GM18498 (cell line): ENCODE measurements around the gene DUOX2.
"Not testable (repeated sequence)": the region's sequence is repeated elsewhere in the genome, so short reads cannot be mapped to it uniquely, and the experiment has no call there.

ENCODE experiments used
- ATAC-seq: cut with Tn5 transposase; IDR thresholded peaks from one replicate; pipeline ENCODE4 v1.9.1; 2021; ENCODE audit warnings: mild to moderate bottlenecking, moderate library complexity; ENCODE audit not compliant: unreplicated experiment

The DUOX2 gene

DNA sequence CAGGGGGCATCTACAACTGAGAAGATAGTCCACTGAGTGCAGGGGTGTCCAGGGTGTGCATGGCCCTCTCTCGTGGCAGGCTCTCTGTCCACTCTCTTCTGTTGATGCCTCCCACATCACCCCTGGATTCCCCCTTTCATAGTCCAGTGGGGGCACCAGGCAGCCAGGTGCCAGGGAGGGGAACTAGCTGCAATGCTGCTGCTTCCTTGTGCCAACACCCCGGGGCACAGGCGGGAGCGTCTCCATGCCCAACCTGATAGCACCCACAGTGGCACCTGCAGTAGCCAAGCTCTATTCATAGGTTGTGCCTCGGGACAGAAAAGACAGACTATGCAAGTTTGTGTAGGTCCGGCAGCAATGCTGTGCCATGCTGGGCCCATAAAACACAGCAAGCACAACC lies 11.7 kb downstream of the DUOX2 start:
- no peak for ATAC-seq

DNA sequence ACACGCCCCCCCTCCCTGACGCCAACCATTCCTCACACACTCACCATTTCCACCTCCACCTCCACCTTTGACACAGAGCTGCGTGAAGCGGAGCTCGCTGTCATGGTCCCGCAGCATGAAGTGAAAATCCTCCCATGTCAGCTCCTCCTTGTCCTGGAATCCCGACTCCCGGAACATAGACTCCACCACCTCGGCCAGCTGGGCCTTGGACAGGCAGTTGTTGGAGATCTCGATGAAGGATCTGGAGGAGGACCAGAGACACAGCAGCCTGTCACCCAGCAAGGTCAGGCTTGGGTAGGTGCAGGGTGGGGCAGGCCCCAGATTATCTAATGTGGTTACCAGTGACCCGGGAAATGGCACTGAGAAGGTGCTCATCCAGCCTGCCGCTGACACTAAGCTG lies 12.2 kb downstream of the DUOX2 start:
- no peak for ATAC-seq

DNA sequence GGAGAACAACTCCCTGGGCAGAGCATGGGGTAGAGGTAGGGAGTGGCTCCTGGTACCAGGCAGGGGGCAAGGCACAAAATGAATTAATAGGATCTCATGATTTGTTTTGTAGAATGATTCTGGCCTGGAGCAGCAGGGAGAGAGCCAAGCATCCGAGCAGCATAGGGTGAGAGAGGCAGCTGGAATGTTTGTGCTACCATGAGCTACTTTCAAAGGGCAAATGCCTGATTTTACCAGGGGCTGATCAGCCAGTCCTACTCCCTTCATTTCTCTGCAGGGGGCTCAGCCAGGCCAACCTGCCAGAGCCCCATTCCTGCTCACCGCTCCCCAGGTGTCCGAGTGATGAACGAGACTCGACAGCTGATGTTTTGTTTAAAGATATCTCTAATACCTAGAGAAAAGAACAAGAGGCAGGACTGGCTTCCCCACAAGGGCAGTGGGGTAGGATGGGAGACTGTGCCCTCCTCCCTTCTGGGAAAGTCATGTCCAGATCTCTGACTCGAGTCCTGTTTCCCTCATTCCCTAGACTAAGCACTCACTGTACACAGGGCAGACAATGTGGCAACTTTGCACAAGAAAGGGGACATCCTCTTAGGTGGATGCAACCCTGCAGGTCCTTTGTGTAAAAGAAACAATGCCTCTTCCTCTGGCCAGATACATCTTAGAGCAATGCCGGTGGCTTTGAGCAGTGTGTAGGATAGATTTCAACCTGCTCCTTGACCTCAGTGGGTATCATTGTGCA lies 12.9 kb downstream of the DUOX2 start:
- ATAC-seq, result no peak

DNA sequence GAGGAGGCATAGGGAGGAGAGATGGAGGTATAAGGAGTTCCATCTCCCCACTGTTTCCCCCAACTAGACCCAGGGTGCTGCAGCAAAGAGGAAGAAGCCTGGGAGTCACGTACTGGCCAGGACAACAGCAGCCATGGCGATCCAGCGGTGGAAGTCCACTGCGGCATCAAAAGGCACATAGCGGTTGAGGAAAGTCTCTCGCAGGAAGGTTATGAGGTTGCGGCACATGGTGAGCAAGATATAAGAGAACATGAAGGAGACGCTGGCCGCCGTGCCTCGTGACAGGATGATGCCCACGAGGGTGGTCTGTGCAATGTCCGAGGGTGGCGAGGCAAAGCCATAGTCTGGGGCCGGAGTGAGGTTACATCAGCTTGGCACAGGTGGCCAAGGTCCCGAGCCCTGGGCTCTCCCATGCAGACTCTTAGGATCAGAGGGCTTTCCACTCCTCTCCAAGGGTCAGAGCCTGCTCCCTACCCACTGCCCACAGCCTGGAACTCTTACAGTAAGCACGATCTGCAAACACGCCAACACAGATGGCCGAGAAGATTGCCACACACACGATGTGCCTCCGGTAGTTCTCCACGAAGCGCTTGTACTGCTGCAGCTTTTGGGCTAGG lies 14.3 kb downstream of the DUOX2 start:
- no peak for ATAC-seq

DNA sequence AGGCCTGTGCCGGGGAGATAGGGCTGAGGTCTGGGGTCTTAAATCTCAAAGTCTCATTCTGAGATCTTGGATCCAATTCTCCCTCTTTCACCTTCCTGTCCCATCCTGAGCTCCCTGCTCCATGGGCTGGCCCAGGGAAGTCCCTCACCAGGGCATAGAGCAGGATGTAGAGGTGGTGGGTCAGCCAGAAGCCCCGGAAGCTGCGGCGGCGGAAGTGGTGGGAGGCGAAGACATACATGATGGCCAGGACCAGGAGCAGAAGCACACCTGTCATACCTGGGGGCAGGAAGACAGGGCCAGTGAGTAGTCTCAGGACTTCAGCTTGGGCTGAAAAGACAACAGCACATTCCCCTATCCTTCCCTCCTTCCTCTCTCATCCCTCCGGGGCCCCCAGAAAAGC lies 16.5 kb downstream of the DUOX2 start:
- ATAC-seq, result no peak

DNA sequence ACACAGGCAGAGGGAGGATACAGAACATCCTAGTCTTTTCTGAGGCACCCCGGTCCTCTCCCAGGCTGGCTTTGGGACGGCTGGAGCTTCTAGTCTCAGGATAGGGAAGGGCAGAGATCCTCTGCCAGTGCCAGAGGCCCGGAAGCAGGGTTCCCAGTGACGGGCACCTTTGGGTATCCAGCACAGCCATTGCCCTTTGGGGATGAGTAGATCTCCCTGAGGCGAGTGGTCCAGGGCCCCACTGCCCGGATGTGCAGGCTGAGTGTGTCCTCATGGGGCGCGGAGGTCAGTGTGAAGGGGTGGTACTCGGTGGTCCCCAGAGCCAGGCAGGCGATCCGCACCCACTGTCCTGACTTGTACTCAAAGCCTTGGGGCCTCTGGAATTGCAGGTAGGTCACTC lies 18.3 kb downstream of the DUOX2 start:
- ATAC-seq, result no peak

DNA sequence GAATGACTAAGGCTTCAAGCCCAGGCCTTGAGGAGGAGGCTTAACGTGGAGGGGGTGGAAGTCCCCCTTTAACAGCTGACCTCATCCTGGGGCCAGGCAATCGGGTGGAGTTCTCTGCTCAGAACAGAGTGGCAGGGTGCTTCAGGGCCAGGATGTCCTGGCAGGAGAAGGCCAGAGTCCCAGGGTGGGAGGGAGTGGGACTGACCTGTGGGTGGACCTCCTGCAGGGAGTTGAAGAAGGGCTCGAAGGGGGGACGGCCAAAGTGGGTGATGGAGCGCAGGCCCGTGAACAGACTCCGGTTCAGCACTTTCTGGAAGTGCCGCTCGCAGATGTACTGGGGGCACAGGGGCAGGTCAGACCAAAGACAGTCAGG lies 19.6 kb downstream of the DUOX2 start:
- ATAC-seq, result no peak

DNA sequence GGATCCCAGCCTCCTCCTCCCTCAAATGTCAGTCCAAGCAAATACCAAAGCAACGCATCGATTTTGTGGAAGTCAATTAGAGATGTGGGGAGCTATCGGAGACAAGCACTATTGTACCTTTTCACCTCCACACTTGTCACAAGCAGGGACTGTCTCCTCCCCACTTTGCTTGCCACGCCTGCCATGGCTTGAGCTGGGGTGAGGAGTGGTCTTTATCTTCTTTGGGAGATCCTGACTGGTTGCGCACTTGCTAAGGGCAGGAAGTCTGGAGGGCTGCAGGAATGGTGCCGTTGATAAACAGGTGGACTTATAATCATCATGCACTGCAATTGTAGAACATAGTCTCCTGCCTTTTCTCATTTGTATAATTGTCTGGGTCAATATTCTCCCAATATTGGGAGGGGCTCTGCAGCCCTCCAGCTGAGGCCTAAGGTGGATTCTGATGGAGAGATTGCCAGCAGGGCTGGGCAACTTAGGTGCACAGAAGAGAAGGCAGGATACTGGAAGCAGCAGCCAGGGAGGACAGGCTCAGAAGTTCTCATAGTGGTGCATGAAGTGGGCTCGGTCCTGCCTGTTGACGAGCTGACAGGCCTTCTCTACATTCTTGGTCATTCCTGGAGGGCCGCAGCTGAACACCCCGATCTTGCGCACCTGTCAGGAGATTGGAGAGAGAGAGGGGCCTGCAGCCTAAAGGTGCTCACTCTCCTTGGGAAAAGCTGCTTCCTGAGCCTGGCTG lies 20.2 kb downstream of the DUOX2 start:
- ATAC-seq, result no peak

DNA sequence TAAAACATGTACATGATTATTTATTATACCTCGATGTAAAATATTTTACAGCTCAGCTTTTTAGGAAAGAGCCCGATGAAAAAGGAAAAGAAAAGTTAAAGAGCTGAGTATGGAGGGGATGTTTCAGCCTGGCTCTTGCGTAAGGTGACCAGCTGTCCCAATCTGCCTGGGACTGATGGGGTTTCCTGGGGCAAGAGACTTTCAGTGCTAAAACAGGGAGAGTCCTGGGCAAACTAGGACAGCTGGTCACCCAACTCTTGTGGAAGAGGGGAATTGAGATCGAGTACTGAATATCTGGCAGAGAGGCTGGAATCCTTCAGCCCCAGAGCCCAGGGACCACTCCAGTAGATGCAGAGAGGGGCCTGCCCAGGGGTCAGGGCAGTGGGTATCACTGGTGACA lies 21.0 kb downstream of the DUOX2 start:
- no peak for ATAC-seq

DNA sequence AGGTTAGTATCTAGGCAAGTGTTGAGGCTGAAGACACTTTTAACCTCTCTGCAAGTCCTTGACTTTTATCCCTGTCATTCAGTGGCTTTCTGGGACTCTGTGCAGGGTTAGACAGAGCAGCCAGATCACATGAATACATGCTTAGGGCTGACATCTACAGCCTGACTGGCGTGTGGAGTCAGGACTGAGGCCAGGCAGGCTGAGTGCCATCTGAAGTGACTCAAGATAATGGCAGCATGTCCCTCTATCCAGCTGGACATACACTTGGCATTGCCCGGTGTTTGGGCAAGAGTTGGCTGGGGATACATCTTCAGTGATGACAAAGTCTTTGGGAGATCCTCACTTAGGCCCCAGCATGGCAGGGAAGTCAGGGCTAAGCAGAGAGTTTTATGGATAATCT lies 22.4 kb downstream of the DUOX2 start:
- no peak for ATAC-seq

DNA sequence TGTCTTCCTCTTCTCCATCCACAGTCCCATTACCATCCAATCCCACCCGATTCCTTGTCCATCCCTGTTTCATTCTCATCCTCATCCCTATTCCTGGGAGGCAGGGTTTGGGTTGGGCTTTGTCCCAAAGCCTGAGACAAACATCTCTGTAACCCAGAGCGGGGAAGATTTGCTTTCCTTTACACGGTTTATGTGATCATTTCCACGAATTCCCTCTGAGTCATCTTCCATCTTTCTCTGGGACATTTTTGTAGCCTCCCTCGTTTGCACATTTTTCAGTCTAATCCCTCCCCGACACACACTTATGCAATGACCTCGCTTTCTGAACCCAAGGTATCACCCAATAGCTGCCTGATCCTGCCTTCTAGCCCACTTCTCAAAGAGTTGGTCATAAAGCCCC lies 22.8 kb downstream of the DUOX2 start:
- no peak for ATAC-seq

DNA sequence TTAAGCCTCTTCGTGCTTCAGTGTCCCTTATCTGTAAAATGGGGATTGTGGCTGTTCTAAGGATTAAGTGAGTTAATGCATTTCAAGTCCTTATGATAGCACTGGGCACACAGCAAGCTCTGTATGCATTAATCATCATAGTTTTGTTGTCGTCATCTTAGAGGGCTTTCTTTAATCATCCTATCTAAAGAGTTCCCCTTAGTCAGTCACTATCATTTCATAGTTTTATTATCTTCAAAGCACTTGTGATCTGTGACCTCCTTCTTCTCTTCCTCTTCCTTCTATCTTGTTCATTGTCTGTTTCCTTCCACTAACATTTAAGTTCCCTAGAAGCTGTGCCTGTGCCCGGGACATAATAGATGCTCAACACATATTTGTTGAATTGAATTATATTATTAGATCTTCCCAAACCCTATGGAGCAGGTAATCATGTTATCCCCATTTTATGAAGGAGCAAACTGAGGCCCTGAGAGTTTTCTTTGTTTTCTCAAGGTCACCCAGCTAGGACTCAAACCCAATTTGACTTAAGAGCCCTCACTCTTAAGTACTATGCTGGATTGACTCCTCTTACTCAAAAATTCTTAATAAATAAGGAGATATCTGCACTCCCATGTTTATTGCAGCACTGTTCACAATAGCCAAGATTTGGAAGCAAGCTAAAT lies 24.1 kb downstream of the DUOX2 start:
- ATAC-seq, result no peak

DNA sequence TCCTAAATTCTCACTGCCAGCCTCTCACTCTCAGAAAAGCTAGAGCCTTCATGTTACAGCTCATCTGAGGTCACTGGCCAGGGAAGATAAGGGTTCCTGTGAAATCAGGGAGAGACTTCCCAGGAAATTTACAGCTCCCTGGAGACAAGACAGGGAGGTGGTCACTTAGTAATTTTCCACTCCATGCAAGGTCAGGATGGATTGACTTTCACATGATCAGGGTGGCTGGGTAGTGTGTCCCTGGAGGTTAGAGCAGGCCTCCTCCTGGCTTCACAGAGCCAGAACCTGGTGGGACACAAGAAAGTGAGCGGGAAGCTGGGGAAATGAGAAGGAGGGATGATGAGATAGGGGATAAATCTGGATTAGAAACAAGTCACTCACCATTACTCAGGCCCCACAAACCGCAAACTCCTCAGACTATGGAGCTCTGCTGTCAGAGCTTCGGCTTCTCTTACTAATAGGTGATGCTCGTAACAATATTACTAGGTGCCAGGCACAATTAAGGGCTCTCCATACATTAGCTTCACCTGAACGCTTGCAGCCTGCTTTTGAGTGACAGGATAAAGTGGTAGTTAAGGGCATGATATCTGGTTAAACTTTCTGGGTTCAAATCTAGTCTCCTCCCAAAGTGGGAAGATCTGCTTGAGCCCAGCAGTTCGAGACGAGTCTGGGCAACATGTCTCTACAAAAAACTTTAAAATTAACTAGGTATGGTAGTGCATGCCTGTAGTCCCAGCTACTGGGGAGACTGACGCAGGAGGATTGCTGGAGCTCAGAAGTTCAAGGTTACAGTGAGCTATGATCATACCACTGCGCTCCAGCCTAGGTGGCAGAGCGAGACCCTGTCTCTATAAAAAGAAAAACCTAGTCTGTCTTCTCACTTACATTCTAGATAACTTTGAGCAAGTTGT lies 24.9 kb downstream of the DUOX2 start:
- no peak for ATAC-seq

DNA sequence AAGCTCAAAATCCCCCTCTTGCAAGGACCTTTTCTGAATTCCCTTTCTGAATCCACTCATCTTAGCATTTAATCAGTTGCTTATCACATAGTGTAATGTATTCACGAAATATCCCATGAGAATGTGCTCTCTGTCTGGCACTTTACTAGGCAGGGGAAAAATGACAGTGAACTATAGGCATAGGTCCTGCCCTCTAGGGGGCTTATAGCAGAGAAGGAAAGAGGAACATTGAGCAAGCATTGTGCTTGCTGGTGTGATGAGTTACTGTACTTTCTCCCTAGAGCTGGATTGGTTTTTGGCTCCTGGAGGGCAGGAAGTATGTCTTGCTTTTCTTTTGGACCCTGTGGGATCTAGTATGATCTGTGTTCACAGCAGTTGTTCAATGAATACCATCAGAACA lies 26.5 kb downstream of the DUOX2 start:
- ATAC-seq, result no peak

DNA sequence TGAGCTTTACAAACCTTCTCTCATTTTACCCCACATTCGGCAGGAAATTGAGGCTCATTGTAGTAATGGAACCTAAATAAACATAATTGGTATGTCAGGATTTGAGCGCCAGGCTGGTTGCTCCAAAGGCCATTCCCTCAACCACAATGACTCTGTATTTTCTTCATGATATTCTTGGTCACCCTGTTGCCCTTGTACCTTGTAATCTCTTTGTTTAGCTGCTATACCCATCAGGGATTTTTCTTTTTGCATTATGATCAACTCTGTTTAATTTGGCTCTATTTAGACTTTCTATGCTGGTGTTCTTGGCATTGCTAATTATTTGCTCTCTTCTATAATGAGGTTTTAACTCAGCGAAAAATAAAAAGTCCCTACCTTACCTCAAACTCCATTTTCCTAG lies 29.8 kb downstream of the DUOX2 start:
- no peak for ATAC-seq

DNA sequence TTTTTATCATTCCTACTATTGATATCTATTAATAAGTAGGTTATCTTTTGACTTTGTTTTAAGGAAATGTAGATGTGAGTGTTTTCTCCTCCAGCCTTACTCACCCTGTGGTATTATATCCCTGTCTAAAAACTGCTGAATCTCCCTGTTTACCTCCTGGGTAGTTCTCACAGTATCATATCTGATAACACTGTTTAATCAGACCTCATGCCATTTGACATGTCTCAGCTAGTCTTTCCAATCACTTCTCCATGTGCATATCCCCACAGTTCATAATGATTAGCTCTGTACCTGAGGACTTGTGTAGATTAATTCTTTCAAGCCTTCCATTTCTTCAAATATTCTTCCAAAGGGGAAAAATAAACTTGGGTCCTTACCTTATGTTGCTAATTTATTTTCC lies 30.7 kb downstream of the DUOX2 start:
- no peak for ATAC-seq

DNA sequence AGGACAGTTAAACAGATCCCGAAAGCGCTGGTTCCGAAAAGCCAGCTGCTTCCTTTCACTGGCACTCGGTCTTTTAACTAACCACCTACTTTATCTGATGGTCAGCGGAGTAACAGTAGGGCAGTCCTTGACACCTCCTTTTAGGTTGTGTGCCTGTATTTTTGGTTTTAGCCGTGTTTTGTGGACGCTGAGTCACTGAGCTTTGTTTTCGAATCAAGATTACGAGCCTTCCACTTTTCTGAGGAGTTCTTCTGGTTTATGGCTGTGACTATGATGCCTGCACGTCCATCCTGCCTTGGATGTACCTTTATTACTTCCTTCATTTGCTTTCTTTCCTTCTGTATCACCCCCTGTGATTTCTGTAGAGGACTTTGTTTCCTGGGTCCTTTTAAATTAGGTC lies 31.6 kb downstream of the DUOX2 start:
- not testable (repeated sequence) for ATAC-seq

DNA sequence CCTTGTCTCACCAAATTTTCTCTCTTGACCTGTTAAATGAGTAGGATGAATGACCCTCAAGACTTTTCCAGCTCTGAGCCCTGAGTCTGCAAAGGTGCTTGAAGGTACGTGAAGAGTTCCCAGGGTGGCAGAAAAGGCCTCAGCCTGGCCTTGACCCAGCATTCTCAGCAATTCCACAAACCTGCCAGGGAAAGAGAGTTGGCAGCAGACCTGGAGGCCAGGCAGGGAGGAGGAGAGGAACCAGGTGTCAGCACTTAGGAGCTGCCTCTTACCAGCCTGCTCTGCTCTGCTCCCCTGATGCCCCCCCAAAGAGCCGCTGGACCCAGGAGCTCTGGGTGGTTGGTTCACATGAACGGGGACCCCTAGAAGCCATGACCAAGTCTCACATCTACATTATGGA lies 33.4 kb downstream of the DUOX2 start:
- not testable (repeated sequence) for ATAC-seq

DNA sequence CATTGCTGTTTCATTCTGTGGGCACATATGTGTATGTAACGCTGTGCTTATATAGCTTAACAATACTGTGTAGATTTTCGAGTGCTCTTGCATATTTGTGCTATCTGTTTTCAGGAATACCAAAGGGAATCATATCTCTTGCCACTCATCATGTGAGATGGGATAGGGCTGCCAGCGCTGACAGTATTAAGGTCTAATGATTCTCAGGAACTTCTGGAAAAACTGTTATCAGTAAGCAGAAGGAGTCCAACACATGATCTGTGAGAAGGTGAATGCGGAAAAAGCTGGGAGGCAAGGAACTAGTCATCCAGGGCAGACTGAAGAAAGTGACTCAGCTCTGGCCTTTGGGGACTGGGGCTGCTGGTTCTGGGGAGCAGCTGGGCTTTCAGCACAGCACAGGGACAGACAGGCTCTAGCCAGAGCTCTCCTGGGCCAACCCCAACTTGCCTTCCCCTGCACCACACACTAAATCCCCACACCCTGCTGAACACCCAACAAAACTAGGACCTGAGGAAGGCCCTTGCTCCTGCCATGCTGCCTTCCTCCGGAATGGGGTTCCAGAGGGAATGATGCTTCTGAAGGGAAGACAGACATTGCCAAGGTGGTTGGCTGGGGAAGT lies 34.2 kb downstream of the DUOX2 start:
- not testable (repeated sequence) for ATAC-seq

DNA sequence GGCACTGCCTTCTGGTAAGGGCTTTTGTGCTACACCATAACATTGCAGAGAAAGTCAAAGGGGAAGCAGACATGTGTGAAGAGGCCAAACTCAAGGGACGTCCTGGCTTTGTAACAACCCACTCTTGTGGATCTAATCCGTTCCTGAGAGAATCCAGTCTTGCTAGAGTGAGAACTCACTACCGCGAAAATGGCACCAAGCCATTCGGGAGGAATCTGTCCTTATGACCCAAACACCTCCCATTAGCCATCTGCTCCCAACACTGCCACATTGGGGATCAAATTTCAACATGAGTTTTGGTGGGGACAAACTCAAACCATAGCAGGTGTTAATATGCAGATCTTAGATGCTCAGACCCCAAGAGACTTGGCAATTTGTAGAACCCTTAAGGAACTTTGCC lies 34.8 kb downstream of the DUOX2 start:
- not testable (repeated sequence) for ATAC-seq
